A549 treated with AZD9567 at 1 μM for 4 hours (cell line): ENCODE results near the gene MLX. TPM values are rescaled to one million over a fixed set of nuclear protein-coding genes. Genes with fewer than 3 reads are reported as not detected.

Source experiments
- total RNA-seq: library from RNA; stranded (reverse); fragments of 200-300 nt; extraction: Qiagen RNA extraction; gene quantifications from 5 replicates; pipeline ENCODE4 v1.2.3, GENCODE V29; 2022; ENCODE audit not compliant: insufficient read depth

The MLX gene, protein sequence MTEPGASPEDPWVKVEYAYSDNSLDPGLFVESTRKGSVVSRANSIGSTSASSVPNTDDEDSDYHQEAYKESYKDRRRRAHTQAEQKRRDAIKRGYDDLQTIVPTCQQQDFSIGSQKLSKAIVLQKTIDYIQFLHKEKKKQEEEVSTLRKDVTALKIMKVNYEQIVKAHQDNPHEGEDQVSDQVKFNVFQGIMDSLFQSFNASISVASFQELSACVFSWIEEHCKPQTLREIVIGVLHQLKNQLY
- 60.3 to 64.2 TPM (median 63.2 TPM) in 5 replicates for total RNA-seq

GRCh38 chr17:42566883-42567573, at the start of gene MLX:
TSS of gene MLX (plus strand) at chr17:42567100. CDS start at chr17:42567125, 25 bp downstream.

GRCh38 chr17:42536048-42536371, 30.9 kb upstream of the MLX start, which contains the start of gene NAGLU:
TSS of gene NAGLU (plus strand) at chr17:42536241. CDS start at chr17:42536273, 32 bp downstream.

DNA sequence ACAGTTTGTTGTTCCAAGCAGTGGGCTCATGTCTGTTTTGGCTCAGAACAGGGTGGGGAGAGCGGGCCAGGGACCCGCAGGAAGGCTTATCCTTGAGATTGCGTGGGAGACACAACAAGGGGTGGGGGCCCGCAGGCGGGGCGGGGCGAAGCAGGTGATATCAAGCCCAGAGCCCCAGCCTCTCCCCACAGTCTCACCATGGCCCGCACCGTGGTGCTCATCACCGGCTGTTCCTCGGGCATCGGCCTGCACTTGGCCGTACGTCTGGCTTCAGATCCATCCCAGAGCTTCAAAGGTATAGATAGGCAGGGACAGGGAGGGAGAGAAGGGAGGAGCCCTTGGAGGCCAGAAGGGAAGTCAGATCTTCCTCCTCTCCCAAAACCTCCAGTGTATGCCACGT, 14.2 kb upstream of the MLX start, which contains the start of gene HSD17B1:
HSD17B1 (plus strand) TSS at position 188 of the 400 bp plus-strand sequence; CDS start at position 199, 11 bp downstream.

GRCh38 chr17:42561897-42562387, 5.0 kb upstream of the MLX start, which contains the start of gene COASY:
TSS of gene COASY (plus strand) at chr17:42562148. CDS start at chr17:42562623, 475 bp downstream.

DNA sequence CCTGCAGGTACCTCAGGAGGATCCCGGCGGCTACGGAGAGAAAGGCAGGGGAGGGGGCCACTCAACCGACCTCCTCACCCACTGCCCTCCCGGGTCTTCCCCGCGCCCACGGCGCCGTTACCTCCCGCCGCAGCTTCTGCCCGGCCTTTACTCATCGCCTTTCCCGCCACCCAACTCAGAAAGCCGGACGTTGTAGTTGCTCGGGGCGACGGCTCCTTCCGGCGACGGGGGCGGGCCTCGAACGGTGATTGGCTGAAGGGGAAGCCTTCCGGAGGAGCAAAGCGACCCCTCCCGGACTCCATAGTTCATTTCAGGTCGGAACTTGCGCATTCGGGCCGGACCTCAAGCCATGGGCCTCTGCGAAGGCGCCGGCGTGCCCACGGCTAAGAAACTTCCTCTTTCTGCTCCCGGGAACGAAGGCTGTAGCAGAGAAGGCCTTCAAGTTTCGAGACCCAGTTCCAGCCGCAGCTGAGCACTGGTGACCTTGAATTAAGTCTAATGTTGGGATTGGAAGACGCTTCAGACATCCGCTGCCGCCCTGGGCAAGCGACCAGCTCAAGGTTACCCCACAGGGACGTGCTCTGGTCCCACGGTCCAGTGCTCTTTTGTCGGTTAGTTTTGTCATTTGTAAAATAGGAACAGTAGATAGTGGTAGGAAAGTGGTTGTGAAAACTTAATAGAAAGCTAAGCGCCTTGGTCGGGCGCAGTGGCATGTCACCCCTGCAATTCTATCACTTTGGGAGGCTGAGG, 10.8 kb downstream of the MLX start, which contains the start of gene PSMC3IP:
PSMC3IP (minus strand) TSS at position 198 of the 750 bp plus-strand sequence; CDS start at position 155, 43 bp downstream.

GRCh38 chr17:42609182-42609813, 42.4 kb downstream of the MLX start, which contains the start of the genes RETREG3 and TUBG1:
TSS of gene RETREG3 (minus strand) at chr17:42609374. CDS start at chr17:42609324, 50 bp downstream.
TSS of gene TUBG1 (plus strand) at chr17:42609683. CDS start at chr17:42609738, 55 bp downstream.

Other genes starting within 250 kb of the MLX start
- 67.5 to 78.4 TPM (median 69.2 TPM) in 5 replicates for gene STAT3, start 178.7 kb upstream of the MLX start, total RNA-seq
- gene CAVIN1, start 143.8 kb upstream of the MLX start, total RNA-seq: 369 to 442 TPM (median 394 TPM) in 5 replicates
- gene ATP6V0A1, start 108.2 kb upstream of the MLX start, total RNA-seq: 35.3 to 42.8 TPM (median 36.6 TPM) in 5 replicates
- gene NAGLU, start 30.9 kb upstream of the MLX start, total RNA-seq: 30.0 to 49.1 TPM (median 45.8 TPM) in 5 replicates
- 1.4 to 1.8 TPM (median 1.7 TPM) in 4 of 5 replicates, not detected in the other for gene HSD17B1, start 14.2 kb upstream of the MLX start, total RNA-seq
- 96.7 to 132 TPM (median 120 TPM) in 5 replicates for gene COASY, start 5.0 kb upstream of the MLX start, total RNA-seq
- 33.7 to 40.5 TPM (median 36.2 TPM) in 5 replicates for gene PSMC3IP, start 10.6 kb downstream of the MLX start, total RNA-seq
- 26.7 to 33.0 TPM (median 28.0 TPM) in 5 replicates for gene RETREG3, start 42.3 kb downstream of the MLX start, total RNA-seq
- 143 to 167 TPM (median 150 TPM) in 5 replicates for gene TUBG1, start 42.6 kb downstream of the MLX start, total RNA-seq
- 17.8 to 25.5 TPM (median 24.6 TPM) in 5 replicates for gene TUBG2, start 92.2 kb downstream of the MLX start, total RNA-seq
- gene PLEKHH3, start 109.9 kb downstream of the MLX start, total RNA-seq: 14.7 to 17.2 TPM (median 15.3 TPM) in 5 replicates
- 0.25 to 2.1 TPM (median 0.44 TPM) in 5 replicates for gene CCR10, start 114.7 kb downstream of the MLX start, total RNA-seq
- 5.1 to 6.3 TPM (median 5.7 TPM) in 5 replicates for gene CNTNAP1, start 115.4 kb downstream of the MLX start, total RNA-seq
- 6.6 to 12.7 TPM (median 12.2 TPM) in 5 replicates for gene EZH1, start 177.9 kb downstream of the MLX start, total RNA-seq
- gene RAMP2, start 194.1 kb downstream of the MLX start, total RNA-seq: 0.37 to 0.91 TPM (median 0.82 TPM) in 4 of 5 replicates, not detected in the other
- gene VPS25, start 206.3 kb downstream of the MLX start, total RNA-seq: 120 to 147 TPM (median 124 TPM) in 5 replicates
- gene WNK4, start 213.5 kb downstream of the MLX start, total RNA-seq: 1.3 to 2.0 TPM (median 1.8 TPM) in 4 of 5 replicates, not detected in the other
- 123 to 134 TPM (median 124 TPM) in 5 replicates for gene COA3, start 231.6 kb downstream of the MLX start, total RNA-seq
- gene CNTD1, start 231.8 kb downstream of the MLX start, total RNA-seq: 0.06 to 0.19 TPM (median 0.06 TPM) in 4 of 5 replicates, not detected in the other